HG02571 (cell line): Measurements from ENCODE around the gene SMYD2.

Source experiments
- ATAC-seq: cut with Tn5 transposase; IDR thresholded peaks from one replicate; pipeline ENCODE4 v1.9.1; 2021; ENCODE audit warnings: mild to moderate bottlenecking, moderate library complexity; ENCODE audit not compliant: unreplicated experiment

Gene SMYD2

GRCh38 chr1:214384373-214385079, 103.6 kb downstream of the SMYD2 start:
- no peak for ATAC-seq

DNA sequence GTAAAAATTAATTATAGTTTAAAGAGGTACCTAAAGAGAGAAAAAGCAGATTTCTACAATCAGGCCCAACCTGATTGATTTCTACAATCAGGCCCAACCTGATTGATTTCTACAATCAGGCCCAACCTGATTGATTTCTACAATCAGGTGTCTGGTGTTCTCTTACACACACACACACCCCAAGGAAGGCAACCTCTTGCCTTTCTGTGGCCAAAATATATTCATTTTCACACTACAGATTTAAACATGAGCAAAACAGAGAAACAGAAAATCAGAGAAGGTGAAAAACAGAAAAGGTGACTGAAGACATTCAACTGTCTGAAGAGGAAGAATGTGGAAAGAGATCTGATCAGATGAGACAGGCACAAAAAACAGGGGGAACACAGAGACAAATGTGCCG, 104.5 kb downstream of the SMYD2 start:
- ATAC-seq: no peak

GRCh38 chr1:214386333-214386732, 105.4 kb downstream of the SMYD2 start:
- no peak for ATAC-seq
